ENCODE data around the gene PPM1K.

DNA sequence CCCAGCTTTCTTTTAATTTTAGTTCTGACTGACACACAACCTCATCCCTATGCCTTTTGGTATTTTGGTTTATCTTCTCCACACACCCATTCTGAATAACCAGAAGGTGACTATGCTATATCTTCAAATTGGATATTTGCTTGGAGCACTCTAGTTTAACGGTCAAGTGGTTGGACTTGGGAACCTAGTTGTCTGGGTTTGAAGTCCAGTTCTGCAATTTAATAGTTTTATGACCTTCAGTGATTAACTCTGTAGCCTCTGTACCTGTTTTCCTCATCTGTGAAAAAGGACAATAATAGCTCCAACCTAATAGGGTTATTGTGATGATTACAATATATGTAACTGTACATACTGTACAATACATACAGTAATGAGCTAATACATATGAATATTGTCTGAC, 20.0 kb downstream of the PPM1K start:
- no peak for TF ChIP-seq EZH2phosphoT487 (conservative IDR thresholded peaks at IDR 0.05; ENCODE audit: low read length)
- TF ChIP-seq, protein P1, sequence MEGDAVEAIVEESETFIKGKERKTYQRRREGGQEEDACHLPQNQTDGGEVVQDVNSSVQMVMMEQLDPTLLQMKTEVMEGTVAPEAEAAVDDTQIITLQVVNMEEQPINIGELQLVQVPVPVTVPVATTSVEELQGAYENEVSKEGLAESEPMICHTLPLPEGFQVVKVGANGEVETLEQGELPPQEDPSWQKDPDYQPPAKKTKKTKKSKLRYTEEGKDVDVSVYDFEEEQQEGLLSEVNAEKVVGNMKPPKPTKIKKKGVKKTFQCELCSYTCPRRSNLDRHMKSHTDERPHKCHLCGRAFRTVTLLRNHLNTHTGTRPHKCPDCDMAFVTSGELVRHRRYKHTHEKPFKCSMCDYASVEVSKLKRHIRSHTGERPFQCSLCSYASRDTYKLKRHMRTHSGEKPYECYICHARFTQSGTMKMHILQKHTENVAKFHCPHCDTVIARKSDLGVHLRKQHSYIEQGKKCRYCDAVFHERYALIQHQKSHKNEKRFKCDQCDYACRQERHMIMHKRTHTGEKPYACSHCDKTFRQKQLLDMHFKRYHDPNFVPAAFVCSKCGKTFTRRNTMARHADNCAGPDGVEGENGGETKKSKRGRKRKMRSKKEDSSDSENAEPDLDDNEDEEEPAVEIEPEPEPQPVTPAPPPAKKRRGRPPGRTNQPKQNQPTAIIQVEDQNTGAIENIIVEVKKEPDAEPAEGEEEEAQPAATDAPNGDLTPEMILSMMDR (IDR thresholded peaks at IDR 0.05; ENCODE audit: insufficient read depth, low read length, poor library complexity, severe bottlenecking) = no peak

Measured in SU-DHL-6 (cell line).